Measurements from ENCODE around the gene TMEM170B.

The TMEM170B gene

DNA sequence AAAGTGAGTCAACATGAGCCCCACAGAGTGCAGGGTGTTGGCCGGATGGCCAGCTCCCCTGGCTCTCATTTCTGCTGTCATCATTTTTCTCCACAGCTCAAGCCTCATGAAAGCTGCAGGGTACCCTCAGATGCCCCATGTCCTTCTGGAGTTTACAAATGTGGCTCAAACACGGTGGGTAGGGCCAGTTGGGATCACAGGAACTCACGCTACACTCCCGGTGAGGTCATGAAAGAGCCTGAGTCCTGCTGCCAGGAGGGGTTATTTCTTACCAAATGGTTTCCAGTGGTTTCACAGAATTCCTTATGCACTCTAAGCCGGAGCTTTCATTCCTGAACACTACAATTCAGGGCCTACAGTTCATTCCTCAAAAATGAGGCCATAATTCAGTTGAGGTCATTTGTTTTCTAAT is 78.7 kb downstream of the TMEM170B start:
- TF ChIP-seq CTCF (IDR thresholded peaks at IDR 0.05; ENCODE audit: low read depth, low read length): no peak
- DNase-seq (ENCODE audit: low read depth in 2 of 2): peak; percentile 53 to 82

GRCh38 chr6:11618533-11618932 is 81.0 kb downstream of the TMEM170B start:
- DNase-seq (ENCODE audit: low read depth in 2 of 2): peak in 1 of 2 donors; percentile 48
- H3K4me3 ChIP-seq (replicated peaks in 1 of 2; ENCODE audit: low read depth in 2 of 2, low read length in 2 of 2): no peak overlapping the region
- TF ChIP-seq CTCF (IDR thresholded peaks at IDR 0.05; ENCODE audit: low read depth, low read length): peak; percentile 32

More for the DNA sequence above, 78.7 kb downstream of the TMEM170B start:
- no peak overlapping the region for H3K4me3 ChIP-seq (replicated peaks in 1 of 2; ENCODE audit: low read depth in 2 of 2, low read length in 2 of 2)

DNA sequence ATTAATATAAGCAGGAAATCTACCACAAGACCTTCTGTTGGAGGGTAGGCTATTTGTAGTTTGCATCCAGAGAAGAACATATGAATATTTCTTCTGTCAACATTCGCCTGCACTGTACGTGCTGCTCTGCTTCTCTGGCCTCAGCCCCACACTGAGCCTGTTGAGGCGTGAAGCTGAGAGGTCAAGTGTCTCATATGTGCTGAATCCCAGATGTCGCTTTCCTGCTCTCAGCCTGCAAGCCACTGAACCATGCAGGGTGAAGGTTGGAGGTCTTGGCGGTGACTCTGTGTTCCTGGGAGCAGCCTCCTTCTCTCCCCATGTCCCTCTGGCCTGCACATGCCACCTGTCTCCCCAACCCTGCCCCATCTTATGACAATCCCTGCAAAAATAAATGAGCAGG is 83.6 kb downstream of the TMEM170B start:
- no peak for TF ChIP-seq CTCF (IDR thresholded peaks at IDR 0.05; ENCODE audit: low read depth, low read length)
- no peak overlapping the region for H3K4me3 ChIP-seq (replicated peaks in 1 of 2; ENCODE audit: low read depth in 2 of 2, low read length in 2 of 2)
- DNase-seq (ENCODE audit: low read depth in 2 of 2): no peak

DNA sequence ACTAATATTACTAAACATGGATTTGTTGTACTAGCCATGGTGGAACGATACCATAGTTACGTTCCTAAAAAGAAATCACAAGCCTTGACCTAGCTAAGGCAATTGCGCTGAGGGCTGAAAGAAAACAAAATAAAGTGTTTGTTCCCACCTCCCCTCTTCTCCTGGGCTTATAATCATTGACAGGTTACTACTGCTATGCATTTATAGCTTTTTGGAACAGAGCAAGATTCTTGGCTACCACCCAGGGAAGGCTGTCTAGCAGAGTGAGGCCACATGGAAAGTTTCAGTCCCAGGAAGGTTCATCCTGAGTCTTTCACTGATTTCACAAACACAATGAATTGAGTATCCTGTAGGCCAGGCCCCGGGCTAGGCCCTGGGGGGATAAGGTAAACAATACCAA is 84.6 kb downstream of the TMEM170B start:
- no peak for TF ChIP-seq CTCF (IDR thresholded peaks at IDR 0.05; ENCODE audit: low read depth, low read length)
- DNase-seq (ENCODE audit: low read depth in 2 of 2): peak in 1 of 2 donors; percentile 43
- no peak overlapping the region for H3K4me3 ChIP-seq (replicated peaks in 1 of 2; ENCODE audit: low read depth in 2 of 2, low read length in 2 of 2)

- H3K4me3 ChIP-seq (replicated peaks in 1 of 2; ENCODE audit: low read depth in 2 of 2, low read length in 2 of 2): no peak overlapping the region
- no peak for TF ChIP-seq CTCF (IDR thresholded peaks at IDR 0.05; ENCODE audit: low read depth, low read length)
- no peak for DNase-seq (ENCODE audit: low read depth in 2 of 2)
Observed at GRCh38 chr6:11623272-11623671, 85.7 kb downstream of the TMEM170B start.

DNA sequence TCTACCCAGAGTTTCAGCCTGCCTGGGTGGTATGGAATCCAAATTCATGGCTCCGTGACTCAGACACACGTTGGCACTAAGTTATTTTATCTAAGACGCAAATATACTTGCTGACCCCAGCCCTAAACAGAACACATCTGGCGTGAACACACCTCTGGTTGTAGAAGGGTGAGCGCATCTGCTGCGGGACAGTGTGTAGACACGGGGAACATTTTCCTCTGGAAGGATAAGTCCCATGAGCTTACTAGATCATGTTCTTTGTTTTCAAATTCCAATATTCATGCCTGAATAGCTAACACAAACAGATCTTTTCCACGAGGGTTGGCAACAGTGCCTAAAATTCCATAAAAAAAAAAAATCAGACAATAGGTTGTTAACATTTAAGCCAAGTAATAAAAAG is 87.8 kb downstream of the TMEM170B start:
- no peak for TF ChIP-seq CTCF (IDR thresholded peaks at IDR 0.05; ENCODE audit: low read depth, low read length)
- no peak overlapping the region for H3K4me3 ChIP-seq (replicated peaks in 1 of 2; ENCODE audit: low read depth in 2 of 2, low read length in 2 of 2)
- no peak for DNase-seq (ENCODE audit: low read depth in 2 of 2)

GRCh38 chr6:11626356-11626755 is 88.8 kb downstream of the TMEM170B start:
- DNase-seq (ENCODE audit: low read depth in 2 of 2): no peak
- TF ChIP-seq CTCF (IDR thresholded peaks at IDR 0.05; ENCODE audit: low read depth, low read length): no peak
- H3K4me3 ChIP-seq (replicated peaks in 1 of 2; ENCODE audit: low read depth in 2 of 2, low read length in 2 of 2): no peak overlapping the region
